Measurements from ENCODE around the gene KMT2C. TPM values are rescaled to one million over a fixed set of nuclear protein-coding genes. Genes with fewer than 3 reads are reported as not detected.

Gene KMT2C
- total RNA-seq, 1 donor from 2014 or later = 71.8 TPM

DNA sequence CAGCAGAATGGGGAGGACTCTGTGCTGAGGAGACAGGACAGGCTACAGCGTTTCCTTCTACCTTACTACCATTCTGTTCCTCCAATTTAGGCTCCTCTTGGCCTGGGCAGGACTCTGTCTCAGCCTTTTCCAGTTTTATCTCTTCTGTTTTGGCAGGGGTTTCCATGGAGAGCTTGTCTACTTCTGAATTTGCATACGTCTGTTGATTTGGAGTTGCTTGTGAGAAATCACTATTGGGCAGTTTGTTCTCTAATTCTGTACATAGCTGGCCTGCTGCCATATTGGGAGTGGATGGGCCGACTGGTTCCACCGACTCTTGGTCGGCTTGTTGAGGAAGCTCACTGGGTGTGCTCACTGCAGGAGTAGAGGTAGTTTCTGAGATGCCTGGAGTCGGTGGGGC is 273.5 kb downstream of the KMT2C start:
- no peak for TF ChIP-seq CTCF (IDR thresholded peaks at IDR 0.05)
- DNase-seq (ENCODE audit: extremely low spot score, unreplicated experiment) = no peak
- H3K27me3 Mint-ChIP-seq (ENCODE audit: unreplicated experiment) = no peaks in the 10 kb centered on the region
- H3K4me1 Mint-ChIP-seq (ENCODE audit: unreplicated experiment) = no peaks in the 10 kb centered on the region
- H3K27ac Mint-ChIP-seq (ENCODE audit: unreplicated experiment) = no peak overlapping the region
- H3K4me3 Mint-ChIP-seq (ENCODE audit: unreplicated experiment) = no peak overlapping the region
- H3K36me3 Mint-ChIP-seq (ENCODE audit: unreplicated experiment) = peaks cover 55% of the 10 kb centered on the region
- no peaks in the 10 kb centered on the region for H3K9me3 Mint-ChIP-seq (ENCODE audit: unreplicated experiment)

- no peaks in the 10 kb centered on the region for H3K4me1 Mint-ChIP-seq (ENCODE audit: unreplicated experiment)
- DNase-seq (ENCODE audit: extremely low spot score, unreplicated experiment) = no peak
- TF ChIP-seq CTCF (IDR thresholded peaks at IDR 0.05) = no peak
- H3K4me3 Mint-ChIP-seq (ENCODE audit: unreplicated experiment) = no peak overlapping the region
- no peaks in the 10 kb centered on the region for H3K9me3 Mint-ChIP-seq (ENCODE audit: unreplicated experiment)
- no peaks in the 10 kb centered on the region for H3K27me3 Mint-ChIP-seq (ENCODE audit: unreplicated experiment)
- peaks cover 55% of the 10 kb centered on the region for H3K36me3 Mint-ChIP-seq (ENCODE audit: unreplicated experiment)
- no peak overlapping the region for H3K27ac Mint-ChIP-seq (ENCODE audit: unreplicated experiment)
Observed at GRCh38 chr7:152161171-152161570, 274.6 kb downstream of the KMT2C start.

- H3K36me3 Mint-ChIP-seq (ENCODE audit: unreplicated experiment) = peaks cover 59% of the 10 kb centered on the region
- no peaks in the 10 kb centered on the region for H3K9me3 Mint-ChIP-seq (ENCODE audit: unreplicated experiment)
- no peaks in the 10 kb centered on the region for H3K4me1 Mint-ChIP-seq (ENCODE audit: unreplicated experiment)
- TF ChIP-seq CTCF (IDR thresholded peaks at IDR 0.05) = no peak
- H3K27me3 Mint-ChIP-seq (ENCODE audit: unreplicated experiment) = no peaks in the 10 kb centered on the region
- DNase-seq (ENCODE audit: extremely low spot score, unreplicated experiment) = no peak
- H3K27ac Mint-ChIP-seq (ENCODE audit: unreplicated experiment) = no peak overlapping the region
- H3K4me3 Mint-ChIP-seq (ENCODE audit: unreplicated experiment) = no peak overlapping the region
Observed at GRCh38 chr7:152158801-152159587, 276.8 kb downstream of the KMT2C start.

GRCh38 chr7:152152267-152152666 is 283.5 kb downstream of the KMT2C start:
- no peak overlapping the region for H3K27ac Mint-ChIP-seq (ENCODE audit: unreplicated experiment)
- no peaks in the 10 kb centered on the region for H3K9me3 Mint-ChIP-seq (ENCODE audit: unreplicated experiment)
- TF ChIP-seq CTCF (IDR thresholded peaks at IDR 0.05) = no peak
- no peaks in the 10 kb centered on the region for H3K27me3 Mint-ChIP-seq (ENCODE audit: unreplicated experiment)
- no peaks in the 10 kb centered on the region for H3K4me1 Mint-ChIP-seq (ENCODE audit: unreplicated experiment)
- H3K36me3 Mint-ChIP-seq (ENCODE audit: unreplicated experiment) = peaks cover 63% of the 10 kb centered on the region
- no peak overlapping the region for H3K4me3 Mint-ChIP-seq (ENCODE audit: unreplicated experiment)
- DNase-seq (ENCODE audit: extremely low spot score, unreplicated experiment) = no peak

- H3K36me3 Mint-ChIP-seq (ENCODE audit: unreplicated experiment) = peaks cover 62% of the 10 kb centered on the region
- no peak for DNase-seq (ENCODE audit: extremely low spot score, unreplicated experiment)
- no peak overlapping the region for H3K27ac Mint-ChIP-seq (ENCODE audit: unreplicated experiment)
- TF ChIP-seq CTCF (IDR thresholded peaks at IDR 0.05) = no peak
- H3K4me1 Mint-ChIP-seq (ENCODE audit: unreplicated experiment) = peaks cover 9% of the 10 kb centered on the region
- no peaks in the 10 kb centered on the region for H3K27me3 Mint-ChIP-seq (ENCODE audit: unreplicated experiment)
- no peaks in the 10 kb centered on the region for H3K9me3 Mint-ChIP-seq (ENCODE audit: unreplicated experiment)
- H3K4me3 Mint-ChIP-seq (ENCODE audit: unreplicated experiment) = no peak overlapping the region
Observed at GRCh38 chr7:152149363-152149762, 286.4 kb downstream of the KMT2C start.
